ENCODE results near the gene CEP85L.

Gene CEP85L

GRCh38 chr6:118618676-118619377, 32.6 kb downstream of the CEP85L start:
- peak; percentile 57 for DNase-seq

- DNase-seq: no peak
These were observed 34.0 kb downstream of the CEP85L start for GRCh38 chr6:118617417-118617816.

GRCh38 chr6:118611334-118611733, 40.1 kb downstream of the CEP85L start:
- DNase-seq: no peak

GRCh38 chr6:118606858-118607257, 44.5 kb downstream of the CEP85L start:
- no peak for DNase-seq

- DNase-seq: no peak
These were observed 45.1 kb downstream of the CEP85L start for GRCh38 chr6:118606268-118606667.

- DNase-seq: no peak
These were observed 48.0 kb downstream of the CEP85L start for GRCh38 chr6:118603372-118603771.

- DNase-seq: no peak
These were observed 49.1 kb downstream of the CEP85L start for GRCh38 chr6:118602300-118602699.

GRCh38 chr6:118598324-118598723, 53.1 kb downstream of the CEP85L start:
- no peak for DNase-seq

- no peak for DNase-seq
These were observed 53.8 kb downstream of the CEP85L start for GRCh38 chr6:118597636-118598035.

- DNase-seq: no peak
These were observed 54.5 kb downstream of the CEP85L start for GRCh38 chr6:118596774-118597320.

GRCh38 chr6:118594877-118595276, 56.5 kb downstream of the CEP85L start:
- DNase-seq: no peak

GRCh38 chr6:118591897-118592296, 59.5 kb downstream of the CEP85L start:
- DNase-seq: no peak

- DNase-seq: no peak
These were observed 61.6 kb downstream of the CEP85L start for GRCh38 chr6:118589649-118590365.

- no peak for DNase-seq
These were observed 62.2 kb downstream of the CEP85L start for GRCh38 chr6:118589186-118589585.

GRCh38 chr6:118588626-118589025, 62.8 kb downstream of the CEP85L start:
- DNase-seq: no peak

GRCh38 chr6:118586746-118587485, 64.5 kb downstream of the CEP85L start:
- DNase-seq: no peak

GRCh38 chr6:118584911-118585310, 66.5 kb downstream of the CEP85L start:
- no peak for DNase-seq

- DNase-seq: no peak
These were observed 69.9 kb downstream of the CEP85L start for GRCh38 chr6:118581489-118581959.

- DNase-seq: no peak
These were observed 70.6 kb downstream of the CEP85L start for GRCh38 chr6:118580585-118581419.

- DNase-seq: no peak
These were observed 71.6 kb downstream of the CEP85L start for GRCh38 chr6:118579786-118580185.

- DNase-seq: no peak
These were observed 72.8 kb downstream of the CEP85L start for GRCh38 chr6:118578617-118579016.

GRCh38 chr6:118577972-118578371, 73.4 kb downstream of the CEP85L start:
- DNase-seq: no peak

Measured in stimulated activated CD4-positive, alpha-beta T cell treated with anti-CD3 and anti-CD28 coated beads, Interleukin-1b, Interleukin-23, amount 100 ng/mL, for 48 hours (primary cell).